GM18499 (cell line): ENCODE data around the gene RIN1.
"Not testable (repeated sequence)": the region's sequence is repeated elsewhere in the genome, so short reads cannot be mapped to it uniquely, and the experiment has no call there.

Experiments used
- ATAC-seq: cut with Tn5 transposase; IDR thresholded peaks from one replicate; pipeline ENCODE4 v1.9.1; 2021; ENCODE audit warnings: moderate number of reproducible peaks; ENCODE audit not compliant: insufficient read depth, unreplicated experiment

Gene RIN1

DNA sequence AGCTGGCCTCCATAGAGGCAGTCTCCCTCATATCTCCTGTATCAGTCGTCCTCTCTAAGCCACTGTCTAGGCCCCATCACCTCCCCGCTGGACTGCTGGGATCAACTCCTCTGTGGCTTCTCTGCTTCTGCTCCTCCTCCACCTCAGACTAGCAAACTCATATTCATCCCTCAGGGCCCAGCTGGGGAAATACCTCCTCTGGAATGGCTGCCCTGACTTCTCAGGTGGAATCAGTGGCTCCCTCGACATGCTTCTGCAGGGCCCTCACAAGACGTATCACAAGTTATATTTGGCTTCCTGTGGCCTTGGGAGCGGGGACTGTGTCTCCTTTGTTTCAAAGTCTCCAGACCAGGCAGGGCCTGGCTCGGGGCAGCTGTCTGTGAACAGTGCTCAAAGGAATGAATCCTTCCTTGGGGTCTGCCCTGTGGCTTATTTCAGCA, 25.3 kb upstream of the RIN1 start:
- no peak for ATAC-seq

DNA sequence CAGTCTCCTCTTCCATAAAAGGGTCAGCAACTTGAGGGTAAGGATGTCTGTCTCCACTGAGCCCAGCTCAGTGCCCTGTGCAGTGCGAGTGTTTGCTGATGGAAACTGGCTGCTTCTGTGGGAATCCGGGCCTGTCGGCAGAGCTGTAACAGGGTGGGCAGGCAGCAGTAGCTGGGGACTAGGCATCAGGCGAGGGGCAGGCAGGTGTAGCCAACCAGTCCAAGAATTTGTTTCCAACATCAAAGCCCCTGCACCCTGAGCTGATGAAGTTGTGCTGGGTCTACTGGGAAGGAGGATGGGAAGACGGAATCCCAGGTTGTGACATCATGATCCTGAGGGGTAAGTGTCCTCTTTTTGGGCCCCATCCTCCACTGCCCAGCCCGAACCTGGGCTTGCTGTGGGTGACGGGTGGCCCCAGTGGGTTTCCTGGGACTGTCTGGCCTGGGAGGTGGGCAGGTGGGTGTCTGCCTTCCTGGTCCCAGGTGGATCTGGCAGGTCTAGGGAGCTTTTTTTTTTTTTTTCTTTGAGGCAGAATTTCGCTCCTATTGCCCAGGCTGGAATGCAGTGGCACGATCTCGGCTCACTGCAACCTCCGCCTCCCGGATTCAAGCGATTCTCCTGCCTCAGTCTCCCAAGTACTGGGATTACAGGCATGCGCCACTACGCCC, 24.3 kb upstream of the RIN1 start:
- ATAC-seq, result no peak

DNA sequence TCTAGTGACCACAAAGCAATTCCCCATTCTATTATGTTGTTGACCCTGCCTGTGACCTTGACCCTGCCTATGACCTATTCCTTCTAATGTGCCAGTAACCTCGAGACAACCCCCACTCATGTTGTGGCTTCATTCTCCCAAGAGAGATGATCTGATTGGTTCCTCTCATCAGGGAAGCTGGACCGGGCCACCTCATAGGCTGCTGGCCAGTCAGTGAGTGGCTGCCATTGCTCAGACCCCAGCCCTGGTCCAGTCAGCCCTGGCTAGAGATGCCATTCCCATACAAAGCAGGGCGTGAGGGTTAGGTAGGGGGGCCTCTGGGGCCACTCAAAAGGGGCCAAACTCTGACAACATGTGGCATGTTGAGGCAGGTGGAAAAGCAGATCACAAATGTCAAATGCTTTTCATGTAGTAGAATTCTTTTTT, 23.4 kb upstream of the RIN1 start:
- ATAC-seq, result no peak

DNA sequence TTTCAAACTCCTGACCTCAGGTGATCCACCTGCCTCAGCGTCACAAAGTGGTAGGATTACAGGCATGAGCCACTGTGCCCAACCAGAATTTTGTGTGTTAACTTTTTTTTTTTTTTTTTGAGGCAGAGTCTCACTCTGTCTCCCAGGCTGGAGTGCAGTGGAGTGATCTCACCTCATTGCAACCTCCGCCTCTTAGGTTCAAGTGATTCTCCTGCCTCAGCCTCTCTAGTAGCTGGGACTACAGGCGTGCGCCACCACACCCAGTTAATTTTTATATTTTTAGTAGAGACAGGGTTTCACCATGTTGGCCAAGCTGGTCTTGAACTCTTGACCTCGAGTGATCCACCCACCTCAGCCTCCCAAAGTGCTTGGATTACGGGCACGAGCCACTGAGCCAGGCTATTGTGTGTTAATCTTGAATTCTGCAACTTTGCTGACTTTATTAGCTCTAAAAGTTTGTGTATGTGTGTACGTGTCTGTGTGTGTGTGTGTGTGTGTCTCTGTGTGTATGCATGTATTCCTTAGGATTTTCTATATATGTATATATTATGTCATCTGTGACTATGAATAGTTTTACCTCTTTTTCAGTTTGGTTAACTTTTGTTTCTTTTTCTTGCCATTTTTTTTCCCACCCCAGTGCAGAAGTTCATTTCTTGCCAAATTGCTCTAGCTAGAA, 14.5 kb upstream of the RIN1 start:
- not testable (repeated sequence) for ATAC-seq

DNA sequence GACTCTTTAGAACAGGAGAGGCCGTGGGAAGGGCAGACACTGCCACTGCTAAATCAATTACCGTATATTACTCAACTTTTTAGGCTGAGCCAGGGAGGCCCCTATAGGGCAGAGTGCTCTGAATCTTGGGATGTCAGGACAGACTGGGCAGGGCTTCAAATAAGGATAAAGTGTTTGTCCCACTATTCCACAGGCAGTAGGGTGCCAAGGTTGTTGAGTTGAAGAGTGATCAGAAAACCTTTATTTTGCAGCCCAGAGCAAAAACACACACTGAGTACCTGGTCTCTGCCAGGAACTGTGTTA, 12.8 kb upstream of the RIN1 start:
- no peak for ATAC-seq

DNA sequence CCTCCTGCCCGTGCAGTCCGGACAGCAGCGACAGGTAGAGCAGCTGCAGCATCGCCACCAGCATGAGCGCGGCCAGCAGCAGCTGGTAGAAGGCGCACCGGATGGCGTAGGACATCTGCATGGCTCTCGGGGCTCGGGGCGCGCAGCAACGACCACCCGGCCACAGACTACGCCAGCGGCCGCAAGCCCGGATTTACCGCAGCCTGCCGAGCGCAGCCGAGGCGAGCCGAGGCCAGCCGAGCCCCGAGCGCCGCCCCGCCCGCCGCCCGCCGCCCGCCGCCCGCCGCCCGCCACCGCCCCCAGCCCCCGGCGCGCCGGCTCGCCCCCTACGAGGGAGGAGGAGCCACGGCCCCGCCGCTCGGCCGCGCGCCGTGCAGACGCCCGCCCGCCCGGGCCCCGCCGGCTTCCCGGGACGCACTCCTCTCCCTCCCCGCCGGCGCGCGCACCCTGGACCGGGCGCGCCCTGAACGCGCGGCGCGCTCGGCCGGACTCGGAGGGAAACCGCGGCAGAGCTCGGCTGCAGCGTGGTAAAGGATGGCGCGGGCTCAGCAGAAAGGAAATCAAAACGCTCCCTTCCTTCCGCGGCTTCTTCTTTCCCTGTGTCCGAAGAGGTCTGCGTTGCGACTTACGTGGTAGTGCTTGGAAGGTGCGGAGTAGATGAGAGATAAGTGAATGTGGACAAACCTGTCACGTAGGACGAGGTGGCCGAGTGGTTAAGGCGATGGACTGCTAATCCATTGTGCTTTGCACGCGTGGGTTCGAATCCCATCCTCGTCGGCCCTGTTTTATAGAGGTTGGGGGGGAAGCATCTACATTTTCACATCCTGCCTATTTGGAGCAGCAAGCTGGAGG, 11.4 kb upstream of the RIN1 start, which contains the start of gene B4GAT1:
B4GAT1 (minus strand) TSS at position 205 of the 852 bp plus-strand sequence; CDS start at position 121, 84 bp downstream.
- ATAC-seq, result no peak

DNA sequence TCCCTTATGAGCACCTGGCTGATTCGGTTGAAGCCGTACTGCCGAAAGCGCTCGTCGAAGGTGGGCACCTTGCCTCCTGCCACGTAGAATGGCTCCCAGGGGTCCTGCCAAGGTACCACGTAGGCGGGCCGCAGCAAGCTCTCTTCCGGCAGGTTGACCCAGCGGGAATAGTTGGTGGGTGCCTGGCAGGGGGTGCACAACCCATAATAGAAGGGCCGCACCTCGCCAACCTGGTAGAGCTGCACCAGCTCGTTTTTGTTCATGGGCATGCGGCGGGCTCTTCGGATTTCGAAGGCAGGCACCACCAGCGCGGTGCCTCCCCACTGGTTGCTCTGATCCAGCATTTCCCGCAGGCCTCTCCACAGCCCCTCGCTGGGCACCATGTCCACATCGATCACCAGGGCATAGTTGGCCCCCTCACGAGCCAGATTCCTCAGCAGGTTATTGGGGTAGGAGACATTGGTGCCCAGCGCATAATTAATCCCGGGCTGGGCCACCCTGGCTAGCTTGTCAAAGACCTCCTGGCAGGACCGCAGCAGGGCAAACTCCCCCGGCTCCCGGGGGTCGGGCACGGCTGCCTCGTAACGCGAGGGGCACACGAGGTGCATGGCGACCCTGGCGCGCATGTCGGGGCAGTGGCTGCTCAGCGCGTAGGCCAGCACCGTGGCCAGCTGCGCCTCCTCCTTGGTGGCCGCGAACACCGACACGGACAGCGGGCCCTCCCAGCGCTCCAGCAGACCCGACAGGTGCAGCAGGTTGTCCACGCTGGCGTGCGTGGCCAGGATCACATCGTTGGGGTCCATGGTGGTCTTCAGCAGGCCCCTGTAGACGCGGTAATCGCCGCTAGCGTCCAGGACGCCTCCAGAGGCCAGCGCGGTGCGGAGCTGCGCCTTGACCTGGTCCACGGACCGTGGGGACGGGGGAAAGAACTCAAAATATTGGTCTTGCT, 10.5 kb upstream of the RIN1 start:
- ATAC-seq, result no peak

DNA sequence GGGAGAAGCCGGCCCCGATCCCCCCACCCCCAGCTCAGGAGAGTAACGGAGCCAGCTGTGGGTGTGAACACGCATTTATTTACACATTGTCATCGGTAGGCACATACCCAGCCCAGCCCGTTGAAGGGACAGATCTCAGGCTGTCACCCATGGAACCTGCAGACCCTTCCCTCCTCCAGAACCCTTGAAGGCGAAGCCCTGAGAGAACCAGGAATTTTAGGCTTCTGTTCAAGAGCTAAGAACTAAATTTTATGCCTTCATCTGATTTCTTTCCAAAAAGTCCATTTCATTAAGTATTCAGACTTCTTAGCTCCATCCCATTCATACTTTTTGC, 9.0 kb upstream of the RIN1 start:
- no peak for ATAC-seq

DNA sequence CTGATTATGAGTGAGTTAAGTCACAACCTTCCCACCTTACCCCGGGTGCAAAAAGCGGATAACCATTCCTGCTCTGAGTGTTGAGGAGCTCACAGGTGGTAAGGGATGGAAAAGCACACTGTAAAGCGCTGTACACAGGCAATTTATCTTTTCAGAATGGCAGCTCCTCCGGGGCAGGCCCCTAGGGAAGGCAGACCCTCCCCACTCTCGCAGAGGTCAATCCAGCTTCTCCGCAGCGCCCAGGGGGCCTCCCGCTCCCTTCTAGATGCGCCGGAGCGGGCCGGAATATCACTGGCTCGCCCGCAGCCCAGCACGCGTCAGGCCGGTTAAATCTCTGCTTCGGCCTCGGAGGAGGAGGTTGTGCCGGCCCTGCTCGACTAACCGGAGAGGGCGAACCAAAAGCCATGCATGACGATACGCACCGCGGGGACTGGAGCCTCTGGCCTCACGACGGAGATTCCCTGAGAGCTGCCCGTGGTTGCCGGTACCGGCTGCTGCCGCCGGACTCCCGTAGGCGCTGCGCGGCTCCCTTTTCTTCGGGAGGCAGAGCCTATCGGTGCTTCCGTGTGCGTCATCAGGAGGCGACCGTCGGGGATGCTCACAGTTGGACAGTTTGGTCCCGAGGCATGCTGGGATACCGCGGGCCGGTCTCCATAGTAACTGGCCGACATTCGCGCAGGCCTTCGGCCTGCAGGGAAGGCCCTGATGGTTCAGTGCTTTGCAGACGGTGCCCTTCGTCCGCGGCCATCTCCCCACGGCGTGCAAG, 8.5 kb upstream of the RIN1 start, which contains the start of gene BRMS1:
BRMS1 (minus strand) TSS at position 555 of the 766 bp plus-strand sequence. CDS start 2,870 bp downstream, outside the sequence.
- peak; percentile 38 for ATAC-seq

DNA sequence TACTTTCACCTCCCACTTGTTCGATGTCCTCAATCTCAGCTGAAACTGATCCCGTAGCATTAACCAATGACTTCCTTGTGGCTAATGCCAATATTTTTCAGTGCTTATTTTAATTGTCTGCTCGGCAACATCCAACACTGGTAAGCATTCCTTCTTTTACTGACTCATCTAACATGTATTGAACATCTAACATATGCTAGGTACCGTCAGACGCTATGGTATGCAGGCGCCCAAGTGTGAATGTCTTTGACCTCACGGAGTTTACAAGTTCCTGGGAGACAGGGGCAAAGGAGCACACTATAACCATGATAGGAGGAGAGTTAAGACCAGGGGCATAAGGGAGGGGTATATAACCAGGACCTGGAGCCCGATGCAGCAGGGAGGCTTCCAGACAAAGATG, 6.9 kb upstream of the RIN1 start:
- no peak for ATAC-seq

DNA sequence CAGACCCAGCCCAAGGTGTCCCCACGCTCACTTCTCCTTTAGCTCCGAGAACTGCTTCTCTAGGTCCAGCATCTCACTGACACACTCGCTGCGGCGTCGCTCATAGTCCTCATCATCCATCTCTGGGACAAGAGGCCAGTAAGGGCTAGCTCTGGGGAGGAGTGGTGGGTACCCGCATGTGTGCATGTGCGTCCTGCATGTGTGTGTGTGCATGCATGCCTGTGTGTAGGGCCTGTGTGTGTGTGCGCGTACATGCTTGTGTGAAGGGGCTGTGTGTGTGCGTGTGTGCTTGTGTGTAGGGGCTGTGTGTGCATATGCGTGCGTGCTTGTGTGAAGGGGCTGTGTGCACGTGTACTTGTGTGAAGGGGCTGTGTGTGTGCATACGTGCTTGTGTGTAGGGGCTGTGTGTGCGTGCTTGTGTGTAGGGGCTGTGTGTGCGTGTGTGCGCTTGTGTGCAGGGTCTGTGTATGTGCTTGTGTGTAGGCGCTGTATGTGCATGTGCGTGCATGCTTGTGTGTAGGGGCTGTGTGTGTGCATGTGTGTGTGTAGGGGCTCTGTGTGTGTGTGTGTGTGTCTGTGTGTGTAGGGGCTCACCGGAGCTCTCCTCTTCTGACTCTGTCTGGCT, 5.4 kb upstream of the RIN1 start:
- ATAC-seq, result no peak

DNA sequence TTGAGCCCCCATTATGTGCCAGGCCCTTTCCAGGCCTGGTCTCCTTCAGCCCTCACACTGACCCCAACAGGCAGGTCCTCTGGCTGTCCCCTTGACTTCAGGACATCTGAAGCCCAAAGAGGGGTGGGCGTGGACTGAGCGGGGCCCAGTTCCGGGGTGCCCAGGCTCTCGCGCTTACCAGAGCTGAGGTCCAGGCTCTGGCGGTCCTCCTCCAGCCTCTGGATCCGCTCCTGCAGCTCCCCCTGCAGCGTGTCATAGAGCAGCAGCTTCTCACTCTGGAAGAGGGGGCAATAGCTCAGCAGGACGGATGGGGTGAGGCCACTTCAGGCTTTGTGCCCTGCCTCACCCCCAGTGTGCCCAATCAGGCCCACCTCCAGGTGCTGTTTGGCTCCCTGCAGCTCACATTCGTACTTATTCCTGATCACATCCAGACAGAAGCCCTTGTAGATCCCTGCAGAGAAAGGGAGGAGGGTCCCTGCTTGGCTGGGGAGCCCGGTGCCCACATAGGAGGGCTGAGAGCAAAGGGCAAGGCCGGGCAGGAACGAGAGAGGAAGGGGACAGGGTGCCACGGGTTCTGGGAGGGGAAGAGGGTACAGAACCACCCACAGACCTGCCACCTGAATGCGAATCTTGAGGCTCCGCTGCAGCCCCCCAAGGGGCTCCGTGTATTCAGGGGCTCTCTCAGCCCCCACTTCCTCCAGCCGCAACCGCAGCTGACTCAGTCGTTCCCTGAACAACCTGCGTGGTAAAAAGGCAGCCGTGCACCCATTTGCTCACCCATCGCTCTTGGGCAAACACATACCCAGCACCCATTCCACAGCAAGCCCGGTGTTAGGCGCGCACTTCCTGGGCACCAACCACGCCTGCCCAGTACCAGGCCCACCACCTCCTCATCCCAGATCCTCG, 4.6 kb upstream of the RIN1 start:
- no peak for ATAC-seq

DNA sequence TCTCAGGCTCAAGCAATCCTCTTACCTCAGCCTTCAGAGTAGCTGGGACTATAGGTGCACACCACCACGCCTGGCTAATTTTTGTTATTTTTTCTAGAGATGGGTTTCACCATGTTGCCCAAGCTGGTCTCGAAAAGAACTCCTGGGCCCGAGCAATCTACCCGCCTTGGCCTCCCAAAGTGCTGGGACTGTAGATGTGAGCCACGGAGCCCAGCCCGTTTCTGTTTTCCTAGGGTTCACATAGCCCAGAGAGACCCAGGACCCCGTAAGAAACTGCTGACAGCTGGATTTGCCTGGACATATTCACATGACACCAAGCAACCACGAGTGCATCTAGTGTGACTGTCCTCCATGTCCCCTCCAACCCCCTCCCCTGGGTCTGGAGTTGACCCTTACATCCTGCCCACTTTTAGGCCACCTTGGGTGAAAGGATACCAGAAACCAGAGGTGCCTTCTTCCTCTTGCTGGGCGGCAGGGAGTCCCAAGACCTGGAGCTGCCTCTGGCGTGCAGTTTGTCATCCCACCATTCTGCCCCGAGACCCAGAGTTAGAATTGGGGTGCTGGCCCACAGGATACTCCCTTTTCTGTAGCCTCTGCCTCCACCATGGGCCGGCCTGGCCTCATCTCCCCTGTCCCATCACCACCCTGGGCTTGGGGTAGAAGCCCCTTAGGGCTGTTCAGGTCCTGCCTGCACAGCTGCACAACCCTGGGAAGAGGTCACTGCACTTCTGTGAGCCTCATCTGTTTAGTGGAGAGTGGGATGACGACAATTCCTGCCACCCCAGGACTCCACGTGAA, 3.7 kb upstream of the RIN1 start:
- no peak for ATAC-seq

DNA sequence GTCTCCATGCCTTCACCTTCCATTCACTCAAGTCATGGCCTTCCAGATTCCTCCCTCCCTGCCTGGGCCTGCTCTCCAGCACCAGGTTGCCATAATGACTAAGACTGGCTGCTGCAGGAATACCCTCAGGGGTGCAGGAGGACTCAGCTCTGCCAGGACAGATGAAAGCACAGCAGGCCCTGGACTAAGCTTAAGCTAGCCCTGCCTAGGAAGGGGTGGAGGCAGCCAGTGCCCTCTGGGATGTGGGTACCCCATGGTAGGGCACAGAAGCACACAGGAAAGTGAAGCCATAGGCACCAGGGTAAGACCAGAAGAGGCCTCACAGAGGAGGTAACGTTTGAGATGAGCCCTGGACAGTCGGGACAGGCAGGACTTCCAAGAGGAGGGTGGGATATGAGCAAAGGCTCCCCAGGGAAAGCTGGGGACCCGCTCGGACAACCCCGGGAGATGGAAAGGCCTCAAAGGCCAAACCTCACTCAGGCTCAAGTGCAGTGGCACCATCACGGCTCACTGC, 3.0 kb upstream of the RIN1 start:
- ATAC-seq, result no peak

DNA sequence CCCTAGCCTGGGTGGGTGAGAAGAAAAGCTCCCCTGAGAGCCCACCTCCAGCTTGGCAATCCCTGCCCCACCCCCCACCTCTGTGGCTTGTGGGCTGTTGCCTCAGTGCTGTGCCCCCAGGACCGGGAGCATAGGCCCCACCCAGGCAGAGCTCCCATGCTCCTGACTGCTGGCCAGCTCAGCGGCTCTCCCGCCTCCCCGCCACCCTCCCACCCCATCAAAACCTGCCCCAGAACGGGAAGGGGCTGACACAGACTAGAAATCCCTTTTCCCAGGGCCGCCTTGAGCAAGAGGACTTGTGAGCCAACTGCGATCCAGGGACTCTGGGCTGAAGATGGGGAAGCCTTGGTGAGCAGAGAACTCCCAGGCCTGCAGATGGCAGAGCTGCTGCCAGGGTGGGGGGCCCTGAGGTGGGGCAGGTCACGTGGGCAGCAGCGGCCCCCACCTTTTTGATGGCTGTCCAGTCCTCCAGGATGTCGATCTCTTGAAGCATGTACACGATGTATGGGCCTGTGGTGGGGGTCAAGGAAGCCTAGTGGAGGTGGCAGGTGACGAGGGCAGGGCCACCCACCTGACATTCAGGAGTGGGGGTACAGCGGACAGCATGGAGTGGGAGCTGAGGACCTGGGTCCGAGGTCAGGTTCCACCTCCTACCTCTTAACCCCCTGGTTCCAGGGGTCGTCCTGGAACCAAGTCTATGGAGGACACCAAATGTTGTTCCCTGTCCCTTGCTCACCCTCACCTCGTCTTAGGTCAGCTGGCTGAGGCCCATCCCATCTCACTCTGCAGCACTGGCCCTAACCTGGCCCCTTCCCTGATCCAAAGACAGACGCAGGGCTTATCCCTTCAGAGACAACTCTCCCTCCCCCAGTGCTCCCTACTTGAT, 2.3 kb upstream of the RIN1 start:
- ATAC-seq, result no peak
